Sigmoid colon (tissue), 4 donors: Measurements from ENCODE around the gene WRAP73.

Experiments used
- CTCF ChIP-seq, 4 experiments: fragments of 450-650 bp in 3 of 4; fragments of 200-600 bp in 1 of 4; IDR thresholded peaks; one replicate each; pipeline ENCODE4 v1.5.1; 2016 to 2019; ENCODE audit warnings: antibody characterized with exemption in 4 of 4, mild to moderate bottlenecking in 3 of 4, moderate library complexity in 2 of 4
- EP300 ChIP-seq, 4 donors: sonication (generic); formaldehyde crosslinking; IDR thresholded peaks; one replicate each; pipeline ENCODE4 v1.6.1; 2017; ENCODE audit warnings: antibody characterized with exemption in 4 of 4
- POLR2A ChIP-seq, 2 donors: fragments of 450-650 bp; IDR thresholded peaks; one replicate each; pipeline ENCODE4 v1.6.1; 2016; ENCODE audit warnings: antibody characterized with exemption in 2 of 2, mild to moderate bottlenecking in 2 of 2, moderate library complexity in 2 of 2
- POLR2AphosphoS5 ChIP-seq, 4 donors: sonication (generic); formaldehyde crosslinking; IDR thresholded peaks; one replicate each; pipeline ENCODE4 v1.6.1; 2017; ENCODE audit warnings: antibody characterized with exemption in 4 of 4

- no peak for TF ChIP-seq CTCF (IDR thresholded peaks at IDR 0.05)
- no peak for TF ChIP-seq POLR2A (IDR thresholded peaks at IDR 0.05)
- no peak for TF ChIP-seq POLR2AphosphoS5 (IDR thresholded peaks at IDR 0.05)
- no peak for TF ChIP-seq EP300 (IDR thresholded peaks at IDR 0.05)
Observed at GRCh38 chr1:3636531-3636930, 13.4 kb downstream of the WRAP73 start.
